ENCODE measurements around the gene MID2. TPM values are rescaled to one million over a fixed set of nuclear protein-coding genes. Genes with fewer than 3 reads are reported as not detected.
"Not testable (repeated sequence)": the region's sequence is repeated elsewhere in the genome, so short reads cannot be mapped to it uniquely, and the experiment has no call there.

MID2 gene
- polyA plus RNA-seq (2012; ENCODE audit: low read depth, missing spikeins): 0.06 TPM

DNA sequence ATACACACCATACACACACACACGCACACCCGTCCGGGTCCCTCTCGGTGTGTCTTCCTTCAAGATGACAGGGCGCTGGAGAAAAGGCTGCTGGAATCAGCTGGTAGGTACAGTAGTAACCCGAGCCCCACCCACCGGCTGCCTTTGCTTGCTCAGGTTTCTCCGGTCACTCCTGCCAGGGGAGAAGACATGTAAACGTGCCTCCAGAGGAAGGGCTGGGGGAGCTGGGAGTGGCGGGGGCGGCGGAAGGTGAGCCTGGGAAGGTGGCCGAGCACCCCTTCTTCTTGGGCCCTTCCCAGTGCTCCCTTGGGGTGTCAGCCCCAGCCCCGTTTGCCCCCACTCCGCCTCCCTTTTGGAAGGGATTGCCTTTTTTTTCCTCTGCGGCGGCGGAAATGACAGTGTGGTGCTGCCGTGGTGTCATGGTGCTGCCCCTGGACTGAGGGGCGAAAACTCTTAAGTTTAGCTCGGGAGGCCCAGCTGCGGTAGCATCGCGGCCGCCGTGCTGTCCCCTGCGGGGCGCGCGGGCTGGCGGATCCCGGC, at the start of gene MID2:
Gene MID2 (plus strand): TSS at position 169 of the 540 bp plus-strand sequence. CDS start 561 bp downstream, outside the sequence.
- TF ChIP-seq POLR2A (IDR thresholded peaks at IDR 0.05; ENCODE audit: low read depth, low read length) (no peak), TAF1 (IDR thresholded peaks at IDR 0.05; ENCODE audit: low read depth, low read length) (no peak), SPI1 (IDR thresholded peaks at IDR 0.05; ENCODE audit: low read depth, low read length) (no peak), POLR2AphosphoS5 (IDR thresholded peaks at IDR 0.05; ENCODE audit: low read depth, low read length) (no peak)
- DNase-seq (ENCODE audit: insufficient read length, low spot score) (peak; percentile 6), FAIRE-seq (no peak)

GRCh38 chrX:107776649-107777535, 48.8 kb upstream of the MID2 start:
- DNase-seq (ENCODE audit: insufficient read length, low spot score): peak; percentile 42
- peak; percentile 95 for FAIRE-seq
- TF ChIP-seq POU2F2 (IDR thresholded peaks at IDR 0.05; ENCODE audit: low read depth, low read length) (no peak), POLR2AphosphoS5 (IDR thresholded peaks at IDR 0.05; ENCODE audit: low read depth, low read length) (no peak), SPI1 (IDR thresholded peaks at IDR 0.05; ENCODE audit: low read depth, low read length) (no peak), PAX5 (IDR thresholded peaks at IDR 0.05; ENCODE audit: insufficient read depth, low read length, severe bottlenecking) (no peak), POLR2A (IDR thresholded peaks at IDR 0.05; ENCODE audit: low read depth, low read length) (no peak), TAF1 (IDR thresholded peaks at IDR 0.05; ENCODE audit: low read depth, low read length) (no peak)

- TF ChIP-seq PAX5 (IDR thresholded peaks at IDR 0.05; ENCODE audit: insufficient read depth, low read length, severe bottlenecking) (no peak), TAF1 (IDR thresholded peaks at IDR 0.05; ENCODE audit: low read depth, low read length) (no peak), POU2F2 (IDR thresholded peaks at IDR 0.05; ENCODE audit: low read depth, low read length) (no peak), SPI1 (IDR thresholded peaks at IDR 0.05; ENCODE audit: low read depth, low read length) (no peak), POLR2A (IDR thresholded peaks at IDR 0.05; ENCODE audit: low read depth, low read length) (no peak), POLR2AphosphoS5 (IDR thresholded peaks at IDR 0.05; ENCODE audit: low read depth, low read length) (no peak)
- FAIRE-seq (no peak), DNase-seq (ENCODE audit: insufficient read length, low spot score) (no peak)
Observed at GRCh38 chrX:107777536-107777832, 48.2 kb upstream of the MID2 start, which contains the start of gene NCBP2L. NCBP2L (plus strand) TSS chrX:107777733; CDS start chrX:107794221, 16,488 bp downstream.

- no peak for DNase-seq (ENCODE audit: insufficient read length, low spot score)
- FAIRE-seq: no peak
- TF ChIP-seq SPI1 (IDR thresholded peaks at IDR 0.05; ENCODE audit: low read depth, low read length) (no peak), POLR2A (IDR thresholded peaks at IDR 0.05; ENCODE audit: low read depth, low read length) (no peak), POLR2AphosphoS5 (IDR thresholded peaks at IDR 0.05; ENCODE audit: low read depth, low read length) (no peak), POU2F2 (IDR thresholded peaks at IDR 0.05; ENCODE audit: low read depth, low read length) (no peak), PAX5 (IDR thresholded peaks at IDR 0.05; ENCODE audit: insufficient read depth, low read length, severe bottlenecking) (no peak), TAF1 (IDR thresholded peaks at IDR 0.05; ENCODE audit: low read depth, low read length) (no peak)
Observed at GRCh38 chrX:107780525-107780924, 45.1 kb upstream of the MID2 start.

DNA sequence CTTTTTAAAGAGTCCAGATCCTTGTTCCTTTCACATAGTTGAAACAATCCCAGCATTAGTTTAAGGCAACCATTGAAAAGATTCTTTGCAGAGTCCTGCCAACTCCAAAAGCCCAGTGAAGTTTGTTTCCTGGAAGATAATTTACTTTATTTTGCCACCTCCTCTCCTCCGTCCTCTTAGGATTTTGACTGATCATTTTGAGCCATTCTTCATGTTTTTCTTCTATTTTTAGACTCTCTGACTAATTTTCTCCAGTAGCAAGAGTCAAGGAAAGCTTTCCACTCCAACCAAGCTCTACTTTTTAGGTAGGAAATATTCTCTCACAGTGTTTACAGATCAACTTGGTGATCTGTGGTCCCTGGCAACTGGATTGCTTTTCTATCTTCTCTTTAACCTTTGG, 37.8 kb upstream of the MID2 start:
- FAIRE-seq (no peak), DNase-seq (ENCODE audit: insufficient read length, low spot score) (no peak)
- no peak for TF ChIP-seq POLR2A (IDR thresholded peaks at IDR 0.05; ENCODE audit: low read depth, low read length)
- no peak for TF ChIP-seq POU2F2 (IDR thresholded peaks at IDR 0.05; ENCODE audit: low read depth, low read length)
- no peak for TF ChIP-seq POLR2AphosphoS5 (IDR thresholded peaks at IDR 0.05; ENCODE audit: low read depth, low read length)
- TF ChIP-seq TAF1 (IDR thresholded peaks at IDR 0.05; ENCODE audit: low read depth, low read length): no peak
- no peak for TF ChIP-seq SPI1 (IDR thresholded peaks at IDR 0.05; ENCODE audit: low read depth, low read length)
- no peak for TF ChIP-seq PAX5 (IDR thresholded peaks at IDR 0.05; ENCODE audit: insufficient read depth, low read length, severe bottlenecking)

- DNase-seq (ENCODE audit: insufficient read length, low spot score): no peak
- TF ChIP-seq PAX5 (IDR thresholded peaks at IDR 0.05; ENCODE audit: insufficient read depth, low read length, severe bottlenecking): no peak
- TF ChIP-seq POU2F2 (IDR thresholded peaks at IDR 0.05; ENCODE audit: low read depth, low read length): no peak
- TF ChIP-seq SPI1 (IDR thresholded peaks at IDR 0.05; ENCODE audit: low read depth, low read length): no peak
- TF ChIP-seq POLR2A (IDR thresholded peaks at IDR 0.05; ENCODE audit: low read depth, low read length): no peak
- TF ChIP-seq POLR2AphosphoS5 (IDR thresholded peaks at IDR 0.05; ENCODE audit: low read depth, low read length): no peak
- TF ChIP-seq TAF1 (IDR thresholded peaks at IDR 0.05; ENCODE audit: low read depth, low read length): no peak
- no peak for FAIRE-seq
Observed at GRCh38 chrX:107804427-107804826, 21.2 kb upstream of the MID2 start.

GRCh38 chrX:107805179-107805578, 20.5 kb upstream of the MID2 start:
- FAIRE-seq: no peak
- DNase-seq (ENCODE audit: insufficient read length, low spot score): no peak
- TF ChIP-seq TAF1 (IDR thresholded peaks at IDR 0.05; ENCODE audit: low read depth, low read length) (no peak), PAX5 (IDR thresholded peaks at IDR 0.05; ENCODE audit: insufficient read depth, low read length, severe bottlenecking) (no peak), SPI1 (IDR thresholded peaks at IDR 0.05; ENCODE audit: low read depth, low read length) (no peak), POLR2AphosphoS5 (IDR thresholded peaks at IDR 0.05; ENCODE audit: low read depth, low read length) (no peak), POU2F2 (IDR thresholded peaks at IDR 0.05; ENCODE audit: low read depth, low read length) (no peak), POLR2A (IDR thresholded peaks at IDR 0.05; ENCODE audit: low read depth, low read length) (no peak)

GRCh38 chrX:107810053-107810452, 15.6 kb upstream of the MID2 start:
- DNase-seq (ENCODE audit: insufficient read length, low spot score); FAIRE-seq: not testable (repeated sequence)

- no peak for DNase-seq (ENCODE audit: insufficient read length, low spot score)
- no peak for TF ChIP-seq SPI1 (IDR thresholded peaks at IDR 0.05; ENCODE audit: low read depth, low read length)
- no peak for FAIRE-seq
Observed at GRCh38 chrX:107818900-107819521, 6.7 kb upstream of the MID2 start.

- no peak for FAIRE-seq
- no peak for DNase-seq (ENCODE audit: insufficient read length, low spot score)
- TF ChIP-seq TAF1 (IDR thresholded peaks at IDR 0.05; ENCODE audit: low read depth, low read length) (no peak), POLR2AphosphoS5 (IDR thresholded peaks at IDR 0.05; ENCODE audit: low read depth, low read length) (no peak), POU2F2 (IDR thresholded peaks at IDR 0.05; ENCODE audit: low read depth, low read length) (no peak), PAX5 (IDR thresholded peaks at IDR 0.05; ENCODE audit: insufficient read depth, low read length, severe bottlenecking) (no peak), SPI1 (IDR thresholded peaks at IDR 0.05; ENCODE audit: low read depth, low read length) (no peak), POLR2A (IDR thresholded peaks at IDR 0.05; ENCODE audit: low read depth, low read length) (no peak)
Observed at GRCh38 chrX:107823042-107823441, 2.6 kb upstream of the MID2 start.
